HUES48 (cell line): ENCODE measurements around the gene IL12RB1.

Source experiments
- H3K27ac ChIP-seq: one replicate; pipeline ENCODE4 v1.7.0; 2013; ENCODE audit warnings: low read depth, low read length, inconsistent platforms
- H3K27me3 ChIP-seq: 2 replicates; pipeline ENCODE4 v1.6.1; 2013; ENCODE audit warnings: mild to moderate bottlenecking, low read length; ENCODE audit not compliant: control insufficient read depth, insufficient read depth
- H3K36me3 ChIP-seq: 2 replicates; pipeline ENCODE4 v1.6.1; 2013; ENCODE audit warnings: low read length; ENCODE audit not compliant: control insufficient read depth, insufficient read depth
- H3K4me1 ChIP-seq: 2 replicates; pipeline ENCODE4 v1.6.1; 2013; ENCODE audit warnings: mild to moderate bottlenecking, low read length; ENCODE audit not compliant: control insufficient read depth, insufficient read depth
- H3K4me3 ChIP-seq: 2 replicates; pipeline ENCODE4 v1.5.1; 2013; ENCODE audit warnings: mild to moderate bottlenecking, low read depth, low read length
- H3K9ac ChIP-seq: 2 replicates; pipeline ENCODE4 v1.6.1; 2013; ENCODE audit warnings: mild to moderate bottlenecking, low read depth, low read length, moderate library complexity
- H3K9me3 ChIP-seq: 2 replicates; pipeline ENCODE4 v1.6.1; 2013; ENCODE audit warnings: low read length; ENCODE audit not compliant: control insufficient read depth, insufficient read depth

IL12RB1 gene

DNA sequence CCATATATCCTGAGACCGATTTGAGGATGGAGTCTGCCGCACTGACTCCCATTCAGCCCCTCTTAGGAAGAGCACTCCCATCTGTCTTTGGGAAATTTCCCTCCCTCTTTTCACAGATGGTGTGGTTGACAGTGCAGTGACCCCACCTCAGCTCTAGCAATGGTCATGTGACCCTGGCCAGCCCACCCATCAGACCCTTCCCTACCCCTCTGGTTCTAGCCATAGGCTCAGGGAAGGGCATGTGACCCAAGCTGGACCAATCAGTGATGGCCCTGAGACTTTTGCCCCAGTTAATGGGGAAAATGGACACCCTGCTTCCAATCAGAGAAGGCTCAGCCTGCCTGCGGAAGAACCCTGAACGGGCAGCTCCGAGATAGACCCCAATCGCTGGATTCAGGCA is 26.3 kb downstream of the IL12RB1 start:
- Histone ChIP-seq H3K27ac (no peak overlapping the region), H3K36me3 (no peaks in the 10 kb centered on the region)

DNA sequence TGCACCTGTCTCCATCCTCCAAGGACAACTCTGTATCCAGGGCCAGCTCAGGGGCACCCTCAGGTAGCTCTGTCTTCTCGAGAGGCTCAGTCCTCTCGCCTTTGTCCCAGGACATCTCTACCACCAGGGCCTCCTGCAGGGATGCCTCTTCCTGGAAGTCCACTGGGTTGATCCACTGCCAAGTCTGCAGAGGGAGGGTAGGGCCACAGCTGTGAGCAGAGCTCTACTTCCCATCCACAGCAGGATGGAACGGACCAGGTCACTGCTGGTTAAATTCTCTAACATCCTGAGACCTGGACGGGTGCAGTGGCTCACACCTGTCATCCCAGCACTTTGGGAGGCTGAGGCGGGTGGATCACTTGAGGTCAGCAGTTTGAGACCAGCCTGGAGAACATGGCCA is 26.8 kb downstream of the IL12RB1 start:
- no peak overlapping the region for H3K27ac ChIP-seq
- no peaks in the 10 kb centered on the region for H3K9me3 ChIP-seq
- no peaks in the 10 kb centered on the region for H3K27me3 ChIP-seq
- no peak overlapping the region for H3K9ac ChIP-seq
- no peaks in the 10 kb centered on the region for H3K36me3 ChIP-seq
- H3K4me3 ChIP-seq, result no peak overlapping the region
- H3K4me1 ChIP-seq, result no peaks in the 10 kb centered on the region

More for the DNA sequence above, 26.3 kb downstream of the IL12RB1 start:
- Histone ChIP-seq H3K9me3 (no peaks in the 10 kb centered on the region), H3K27me3 (no peaks in the 10 kb centered on the region), H3K9ac (no peak overlapping the region), H3K4me3 (no peak overlapping the region), H3K4me1 (no peaks in the 10 kb centered on the region)

DNA sequence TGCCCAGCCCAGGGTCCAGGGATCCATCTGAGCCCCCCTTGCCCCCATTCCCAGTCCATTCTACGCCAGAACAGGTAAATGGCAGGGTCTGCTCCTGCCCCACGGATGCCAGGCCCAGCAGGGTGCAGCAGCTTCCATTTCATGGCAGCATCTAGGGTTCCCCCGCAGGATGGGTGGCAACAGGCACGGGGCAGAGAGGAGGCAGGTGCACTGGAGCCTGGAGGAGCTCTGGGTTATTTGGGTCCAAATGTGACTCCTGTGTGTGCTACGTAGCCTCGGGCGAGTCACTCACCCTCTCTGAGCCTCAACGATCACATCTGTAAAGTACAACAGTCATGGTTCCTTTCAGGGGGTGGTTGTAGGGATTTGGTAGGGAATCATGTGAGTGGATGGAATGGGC is 27.4 kb downstream of the IL12RB1 start:
- H3K27ac ChIP-seq, result no peak overlapping the region
- H3K27me3 ChIP-seq, result no peaks in the 10 kb centered on the region
- H3K9me3 ChIP-seq, result no peaks in the 10 kb centered on the region
- H3K36me3 ChIP-seq, result no peaks in the 10 kb centered on the region
- no peak overlapping the region for H3K9ac ChIP-seq
- H3K4me1 ChIP-seq, result no peaks in the 10 kb centered on the region
- no peak overlapping the region for H3K4me3 ChIP-seq

DNA sequence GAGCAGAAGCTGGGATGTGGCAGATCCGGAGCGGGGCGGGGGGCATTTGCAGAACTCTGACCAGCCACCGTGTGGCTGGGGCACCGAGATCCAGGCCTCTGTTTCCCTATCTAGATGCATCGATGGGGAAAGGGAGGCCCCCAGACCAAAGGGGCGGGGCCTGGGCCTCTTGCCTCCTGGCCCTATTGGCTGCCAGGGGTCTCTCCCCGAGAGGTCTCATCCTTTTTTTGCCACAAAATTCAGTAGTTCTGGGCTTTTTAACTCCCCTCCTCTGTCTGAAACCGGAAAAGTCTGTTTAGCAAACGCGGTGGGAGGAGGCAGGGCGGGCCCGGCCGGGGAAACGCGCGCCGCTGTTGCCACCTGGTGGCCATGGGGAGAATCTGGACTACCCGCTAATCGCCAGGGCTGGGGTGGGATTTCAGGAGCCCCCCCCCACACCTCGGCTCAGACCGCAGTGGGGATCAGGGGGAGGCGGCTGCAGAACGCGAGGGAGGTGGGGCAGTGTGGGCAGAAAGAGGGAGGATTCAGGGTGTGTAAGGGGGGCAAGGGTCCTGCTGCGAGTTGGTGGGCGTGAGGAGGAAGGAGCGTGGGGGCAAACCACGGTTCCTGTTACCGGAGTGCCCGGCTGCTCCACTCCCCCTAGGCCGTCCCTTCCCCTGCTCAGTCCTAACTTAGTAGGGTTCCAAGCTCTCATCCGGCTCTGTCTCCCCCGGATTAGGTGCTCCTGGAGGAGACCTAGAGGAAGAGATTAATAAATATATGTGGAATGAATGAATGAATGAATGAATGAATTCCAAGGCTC is 28.3 kb downstream of the IL12RB1 start:
- Histone ChIP-seq H3K4me1 (no peaks in the 10 kb centered on the region), H3K4me3 (peak overlapping the region; percentile 56), H3K27ac (peak overlapping the region; percentile 47), H3K9me3 (no peaks in the 10 kb centered on the region), H3K9ac (no peak overlapping the region), H3K36me3 (no peaks in the 10 kb centered on the region), H3K27me3 (no peaks in the 10 kb centered on the region)

DNA sequence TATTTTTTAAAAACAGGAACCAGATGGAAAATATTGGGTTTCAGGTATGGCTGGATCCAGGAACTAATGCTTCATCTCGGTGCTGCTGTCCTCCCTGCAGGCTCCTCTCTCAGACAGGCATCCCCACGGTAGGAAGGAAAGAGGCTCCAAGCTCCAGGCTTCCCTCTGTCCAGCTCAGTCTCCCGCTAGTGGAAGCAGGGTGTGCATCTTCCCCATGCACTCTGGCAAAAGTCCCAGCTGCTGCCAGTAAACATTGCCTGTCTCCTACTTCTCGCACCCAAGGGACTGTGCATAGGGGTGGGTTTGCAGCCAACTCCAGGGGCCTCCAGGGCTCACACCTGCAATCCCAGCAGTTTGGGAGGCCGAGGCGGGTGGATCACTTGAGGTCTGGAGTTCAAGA is 29.2 kb downstream of the IL12RB1 start:
- no peak overlapping the region for H3K4me3 ChIP-seq
- H3K27ac ChIP-seq, result no peak overlapping the region
- H3K36me3 ChIP-seq, result no peaks in the 10 kb centered on the region
- H3K9me3 ChIP-seq, result no peaks in the 10 kb centered on the region
- no peak overlapping the region for H3K9ac ChIP-seq
- H3K27me3 ChIP-seq, result no peaks in the 10 kb centered on the region
- no peaks in the 10 kb centered on the region for H3K4me1 ChIP-seq

DNA sequence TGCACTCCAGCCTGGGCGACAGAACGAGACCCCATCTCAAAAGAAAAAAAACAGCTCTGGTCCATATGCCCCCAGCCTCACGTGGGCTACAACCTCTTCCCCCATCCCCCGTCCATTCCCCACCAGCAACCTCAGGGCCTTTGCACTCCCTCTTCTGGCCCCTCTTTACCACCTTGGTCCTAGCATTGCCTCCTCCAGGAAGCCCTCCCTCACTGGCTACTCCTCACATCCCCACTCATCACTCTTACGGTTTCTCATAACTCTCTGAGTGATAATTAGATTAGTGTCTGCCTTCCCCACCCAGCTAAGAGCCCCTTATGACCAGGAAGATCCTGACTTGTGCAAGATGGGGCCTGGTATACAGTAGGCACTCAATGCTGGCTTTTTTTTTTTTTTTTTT is 30.8 kb downstream of the IL12RB1 start:
- Histone ChIP-seq H3K4me3 (no peak overlapping the region), H3K9ac (no peak overlapping the region), H3K4me1 (no peaks in the 10 kb centered on the region), H3K36me3 (no peaks in the 10 kb centered on the region), H3K9me3 (no peaks in the 10 kb centered on the region), H3K27me3 (no peaks in the 10 kb centered on the region), H3K27ac (no peak overlapping the region)

DNA sequence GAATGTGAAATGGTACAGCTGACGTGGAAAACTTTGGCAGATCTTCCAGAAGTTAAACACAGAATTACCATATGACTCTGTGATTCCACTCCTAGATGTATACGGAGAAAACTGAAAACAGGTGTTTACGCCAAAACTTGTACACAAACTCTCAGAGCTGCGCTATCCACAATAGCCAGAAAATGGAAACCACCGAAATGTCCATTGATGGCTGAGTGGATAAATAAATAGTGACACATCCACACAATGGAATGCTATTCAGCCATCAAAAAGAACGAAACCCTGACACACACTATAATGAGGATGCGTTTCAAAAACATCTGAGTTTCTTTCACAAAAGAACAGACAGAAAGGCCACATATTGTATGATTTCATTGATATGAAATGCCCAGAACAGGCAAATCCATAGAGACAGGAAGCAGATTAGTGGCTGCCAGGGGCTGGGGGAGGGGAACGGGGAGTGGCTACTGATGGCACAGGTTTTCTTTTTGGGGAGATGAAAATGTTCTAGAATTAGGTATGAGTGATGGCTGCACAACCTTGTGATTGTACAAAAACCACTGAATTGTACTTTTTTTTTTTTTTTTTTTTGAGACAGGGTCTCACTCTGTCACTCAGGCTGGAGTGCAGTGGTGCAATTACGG is 33.0 kb downstream of the IL12RB1 start:
- Histone ChIP-seq H3K9me3 (no peaks in the 10 kb centered on the region), H3K36me3 (no peaks in the 10 kb centered on the region), H3K4me3 (no peak overlapping the region), H3K27me3 (no peaks in the 10 kb centered on the region), H3K27ac (no peak overlapping the region), H3K9ac (no peak overlapping the region), H3K4me1 (no peaks in the 10 kb centered on the region)

DNA sequence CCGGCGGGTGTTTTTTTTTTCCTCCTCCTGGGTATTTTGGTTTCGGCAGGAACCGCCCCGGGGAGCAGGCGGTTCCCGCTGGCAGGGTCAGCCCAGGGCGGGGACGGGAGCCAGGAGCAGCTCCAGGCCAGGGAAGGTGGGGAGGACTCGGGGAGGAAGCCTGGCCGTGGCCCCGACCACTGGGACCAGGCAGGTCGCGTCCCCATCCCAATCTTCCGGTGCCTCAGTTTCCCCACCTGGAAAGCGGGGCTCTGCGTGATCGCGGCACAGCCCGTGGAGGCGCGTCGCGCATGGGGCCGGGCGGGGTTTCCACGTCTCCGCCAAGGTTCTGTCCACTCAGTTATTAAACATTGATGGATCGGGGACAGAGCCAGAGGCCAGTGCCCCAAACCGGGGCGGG is 34.8 kb downstream of the IL12RB1 start:
- Histone ChIP-seq H3K9me3 (no peaks in the 10 kb centered on the region), H3K36me3 (no peaks in the 10 kb centered on the region), H3K4me1 (no peaks in the 10 kb centered on the region), H3K4me3 (no peak overlapping the region), H3K9ac (no peak overlapping the region), H3K27me3 (no peaks in the 10 kb centered on the region), H3K27ac (no peak overlapping the region)

DNA sequence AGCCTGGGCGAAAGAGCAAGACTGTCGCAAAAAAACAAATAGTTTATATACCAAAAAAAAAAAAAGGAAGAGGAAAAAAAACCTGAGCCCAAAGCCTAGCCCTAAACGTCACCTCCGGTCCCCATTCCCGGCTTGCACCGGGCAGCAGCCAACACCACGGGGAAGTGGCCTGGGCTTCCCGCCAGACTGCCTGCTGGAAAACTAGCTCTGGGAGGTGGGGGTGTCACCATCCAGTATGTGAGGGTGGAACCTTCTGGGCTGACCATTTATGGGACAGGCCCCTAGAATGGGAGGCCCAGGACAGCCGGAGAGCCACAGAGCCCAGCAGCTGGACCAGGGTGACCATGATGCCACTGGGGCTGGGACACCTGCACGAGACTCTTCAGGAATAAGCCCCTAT is 37.3 kb downstream of the IL12RB1 start:
- Histone ChIP-seq H3K27ac (no peak overlapping the region), H3K4me1 (peaks cover 7% of the 10 kb centered on the region; the same call in 1 of the 2 replicates), H3K9ac (no peak overlapping the region), H3K27me3 (no peaks in the 10 kb centered on the region), H3K9me3 (no peaks in the 10 kb centered on the region), H3K36me3 (no peaks in the 10 kb centered on the region), H3K4me3 (no peak overlapping the region)

DNA sequence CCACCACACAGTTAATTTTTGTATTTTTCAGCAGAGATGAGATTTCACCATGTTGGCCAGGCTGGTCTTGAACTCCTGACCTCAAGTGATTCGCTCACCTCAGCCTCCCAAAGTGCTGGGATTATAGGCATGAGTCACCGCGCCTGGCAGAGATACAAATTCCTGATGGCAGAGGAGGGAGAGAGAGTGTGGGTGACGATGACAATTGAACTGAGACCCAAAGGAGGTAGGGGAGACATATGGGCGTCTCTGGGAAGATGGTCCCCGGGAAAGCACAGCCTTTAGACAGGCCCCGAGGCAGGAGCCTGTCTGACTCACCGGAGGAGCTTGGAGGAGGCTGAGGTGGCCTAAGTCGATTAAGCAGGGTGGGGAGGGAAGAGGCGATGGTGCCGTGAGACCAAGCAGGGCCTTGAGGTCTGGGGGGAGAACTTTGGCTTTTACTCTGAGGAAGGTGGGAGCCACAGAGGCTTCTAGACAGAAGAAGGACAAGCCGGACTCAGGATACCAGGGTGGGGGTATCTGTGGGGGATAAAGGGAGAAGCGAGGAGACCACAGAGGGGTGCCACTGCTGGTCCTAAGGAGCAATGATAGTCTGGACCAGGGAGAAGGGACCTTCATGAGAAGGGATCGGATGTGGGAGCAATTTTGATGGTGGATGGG is 40.5 kb downstream of the IL12RB1 start:
- peaks cover 7% of the 10 kb centered on the region; the same call in 1 of the 2 replicates for H3K4me1 ChIP-seq
- H3K27ac ChIP-seq, result no peak overlapping the region
- no peaks in the 10 kb centered on the region for H3K27me3 ChIP-seq
- H3K9ac ChIP-seq, result no peak overlapping the region
- no peak overlapping the region for H3K4me3 ChIP-seq
- H3K9me3 ChIP-seq, result no peaks in the 10 kb centered on the region
- no peaks in the 10 kb centered on the region for H3K36me3 ChIP-seq
